ENCODE data around the gene GGA3. TPM values are rescaled to one million over a fixed set of nuclear protein-coding genes. Genes with fewer than 3 reads are reported as not detected.

Gene GGA3, protein sequence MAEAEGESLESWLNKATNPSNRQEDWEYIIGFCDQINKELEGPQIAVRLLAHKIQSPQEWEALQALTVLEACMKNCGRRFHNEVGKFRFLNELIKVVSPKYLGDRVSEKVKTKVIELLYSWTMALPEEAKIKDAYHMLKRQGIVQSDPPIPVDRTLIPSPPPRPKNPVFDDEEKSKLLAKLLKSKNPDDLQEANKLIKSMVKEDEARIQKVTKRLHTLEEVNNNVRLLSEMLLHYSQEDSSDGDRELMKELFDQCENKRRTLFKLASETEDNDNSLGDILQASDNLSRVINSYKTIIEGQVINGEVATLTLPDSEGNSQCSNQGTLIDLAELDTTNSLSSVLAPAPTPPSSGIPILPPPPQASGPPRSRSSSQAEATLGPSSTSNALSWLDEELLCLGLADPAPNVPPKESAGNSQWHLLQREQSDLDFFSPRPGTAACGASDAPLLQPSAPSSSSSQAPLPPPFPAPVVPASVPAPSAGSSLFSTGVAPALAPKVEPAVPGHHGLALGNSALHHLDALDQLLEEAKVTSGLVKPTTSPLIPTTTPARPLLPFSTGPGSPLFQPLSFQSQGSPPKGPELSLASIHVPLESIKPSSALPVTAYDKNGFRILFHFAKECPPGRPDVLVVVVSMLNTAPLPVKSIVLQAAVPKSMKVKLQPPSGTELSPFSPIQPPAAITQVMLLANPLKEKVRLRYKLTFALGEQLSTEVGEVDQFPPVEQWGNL
- 10 to 100 TPM; 23.9 to 39.2 (median 29.8) TPM for total RNA-seq

DNA sequence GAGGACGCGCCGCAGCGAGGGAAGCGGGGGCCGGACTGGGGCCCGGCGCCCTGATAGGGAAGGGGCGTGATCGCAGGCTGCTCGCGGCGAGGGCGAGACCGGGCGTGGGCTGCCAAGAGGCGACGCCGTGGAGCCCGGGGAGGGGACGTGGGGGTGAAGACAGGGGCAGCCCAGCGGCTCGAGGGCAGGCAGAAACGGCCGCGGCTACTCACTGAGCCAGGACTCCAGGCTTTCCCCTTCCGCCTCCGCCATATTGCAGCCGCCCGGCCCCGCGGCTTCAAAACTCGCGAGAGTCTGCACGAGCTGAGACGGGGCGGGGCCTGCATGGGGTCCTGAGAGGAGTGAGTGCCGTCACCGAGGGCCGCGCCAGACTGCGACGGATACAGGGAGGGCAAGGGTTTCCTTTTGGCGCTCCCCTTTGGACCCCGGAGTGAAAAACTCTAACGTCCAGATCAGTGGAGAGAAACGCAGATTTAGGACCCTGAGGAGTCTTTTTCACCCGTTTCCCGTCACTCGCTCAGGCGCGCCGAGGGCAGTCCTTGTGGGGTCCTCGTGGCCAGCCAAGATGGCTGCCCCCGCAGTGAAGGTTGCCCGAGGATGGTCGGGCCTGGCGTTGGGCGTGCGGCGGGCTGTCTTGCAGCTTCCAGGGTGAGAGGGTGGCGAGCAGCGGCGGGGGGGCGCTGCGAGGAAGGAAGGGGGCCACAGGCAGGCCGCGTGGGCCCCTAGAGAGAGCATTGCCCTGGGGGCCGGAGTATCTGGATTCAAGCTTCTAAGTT is at the start of gene GGA3, which contains the start of gene MRPS7:
Gene GGA3, minus strand, starts transcription at position 271 of the 776 bp plus-strand sequence. Its CDS starts 19 bp downstream, at position 252.
Gene MRPS7, plus strand, starts transcription at position 544 of the 776 bp plus-strand sequence. Its CDS starts 22 bp downstream, at position 566.
- no peaks in the 10 kb centered on the region for H3K9me3 ChIP-seq
- H3K4me3 ChIP-seq = peak within 1 kb of the TSS; percentile 76 to 98 (median 92)
- intact Hi-C loops (cut with DNase I) = no loop called here
- H3K27ac ChIP-seq = peak within 1 kb of the TSS; percentile 94 to 97 (median 96)
- peaks cover 0 to 36% (median 13%) of the 10 kb centered on the region in 3 donors for H3K36me3 ChIP-seq
- H3K4me1 ChIP-seq = peaks cover 17 to 56% (median 30%) of the 10 kb centered on the region in 3 donors
- DNase-seq = peak; percentile 76
- WGBS, 2 donors = 0% methylated on average over 4 to 5 of the region's 69 CpGs
- no peaks in the 10 kb centered on the region for H3K27me3 ChIP-seq
- TF ChIP-seq POLR2A (IDR thresholded peaks at IDR 0.05) (peak in 3 of 4 donors; percentile 29 to 82 (median 78)), CTCF (IDR thresholded peaks at IDR 0.05) (no peak)

- Histone ChIP-seq H3K9me3 (no peaks in the 10 kb centered on the region), H3K4me1 (peaks cover 0 to 11% (median 8%) of the 10 kb centered on the region in 3 donors), H3K27ac (peak overlapping the region in 3 of 4 donors; percentile 19 to 74 (median 54)), H3K27me3 (no peaks in the 10 kb centered on the region), H3K36me3 (no peaks in the 10 kb centered on the region), H3K4me3 (no peak overlapping the region)
- no peak for TF ChIP-seq CTCF (IDR thresholded peaks at IDR 0.05)
- no peak for TF ChIP-seq POLR2A (IDR thresholded peaks at IDR 0.05)
- intact Hi-C loops (cut with DNase I) = no loop called here
- 62 to 66% methylated on average over 19 to 20 of the region's 20 CpGs for WGBS, 2 donors
- no peak for DNase-seq
These were observed 47.6 kb upstream of the GGA3 start for GRCh38 chr17:75308732-75309629.

DNA sequence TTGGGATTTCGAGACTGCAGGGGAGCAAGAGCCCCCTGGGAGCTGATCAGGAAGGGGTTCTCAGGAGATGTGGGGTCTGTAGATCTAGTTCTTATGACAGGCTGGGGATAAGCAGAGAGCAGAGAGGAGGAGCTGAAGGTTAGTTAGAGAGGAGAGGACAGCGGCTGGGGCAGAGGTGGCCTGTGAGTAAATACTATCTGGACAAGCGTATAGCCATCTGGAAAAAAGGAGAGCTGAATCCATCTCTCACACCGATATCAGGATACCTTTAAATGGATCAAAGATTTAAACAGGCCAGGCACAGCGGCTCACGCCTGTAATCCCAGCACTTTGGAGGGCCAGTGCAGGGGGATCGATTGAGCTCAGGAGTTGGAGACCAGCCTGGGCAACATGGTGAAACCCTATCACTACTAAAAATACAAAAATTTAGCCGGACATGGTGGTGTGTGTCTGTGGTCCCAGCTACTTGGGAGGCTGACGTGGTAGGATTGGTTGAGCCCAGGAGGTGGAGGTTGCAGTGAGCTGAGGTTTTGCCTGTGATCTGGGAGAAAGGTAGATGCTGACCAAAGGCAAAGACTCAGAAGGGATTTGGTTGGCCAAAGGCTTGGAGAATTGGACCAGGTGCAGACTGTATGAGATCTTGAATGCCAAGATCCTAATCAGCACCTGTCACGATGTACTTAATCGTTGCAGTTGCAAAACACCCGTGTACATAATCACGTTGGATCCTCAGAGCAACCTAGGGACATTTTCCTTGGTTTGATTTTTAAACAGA is 46.7 kb upstream of the GGA3 start:
- Histone ChIP-seq H3K4me1 (peaks cover 0 to 11% (median 8%) of the 10 kb centered on the region in 3 donors), H3K27me3 (no peaks in the 10 kb centered on the region), H3K36me3 (no peaks in the 10 kb centered on the region), H3K27ac (peak overlapping the region in 1 of 4 donors; percentile 19), H3K4me3 (no peak overlapping the region), H3K9me3 (no peaks in the 10 kb centered on the region)
- DNase-seq = no peak
- intact Hi-C loops (cut with DNase I) = no loop called here
- TF ChIP-seq CTCF (IDR thresholded peaks at IDR 0.05) = no peak
- WGBS, 2 donors = 79 to 83% methylated on average over 12 to 13 of the region's 13 CpGs

GRCh38 chr17:75301502-75302206 is 40.2 kb upstream of the GGA3 start:
- no peak for DNase-seq
- no peak overlapping the region for H3K4me3 ChIP-seq
- no peak overlapping the region for H3K27ac ChIP-seq
- no peak for TF ChIP-seq CTCF (IDR thresholded peaks at IDR 0.05)
- TF ChIP-seq POLR2A (IDR thresholded peaks at IDR 0.05) = no peak
- 50 to 87% methylated on average over 1 to 13 of the region's 17 CpGs for WGBS, 2 donors
- no peaks in the 10 kb centered on the region for H3K9me3 ChIP-seq
- no peaks in the 10 kb centered on the region for H3K36me3 ChIP-seq
- intact Hi-C loops (cut with DNase I) = no loop called here
- peaks cover 0 to 5% (median 0%) of the 10 kb centered on the region in 3 donors for H3K4me1 ChIP-seq
- no peaks in the 10 kb centered on the region for H3K27me3 ChIP-seq
